ENCODE data around the gene GRIP1.

The GRIP1 gene

GRCh38 chr12:66678338-66679275, at the start of gene GRIP1:
TSS of gene GRIP1 (minus strand) at chr12:66679076. CDS start at chr12:66678904, 172 bp downstream.
- in situ Hi-C loops (cut with HindIII; ENCODE audit: low sequenced_read_pairs): no loop called here

DNA sequence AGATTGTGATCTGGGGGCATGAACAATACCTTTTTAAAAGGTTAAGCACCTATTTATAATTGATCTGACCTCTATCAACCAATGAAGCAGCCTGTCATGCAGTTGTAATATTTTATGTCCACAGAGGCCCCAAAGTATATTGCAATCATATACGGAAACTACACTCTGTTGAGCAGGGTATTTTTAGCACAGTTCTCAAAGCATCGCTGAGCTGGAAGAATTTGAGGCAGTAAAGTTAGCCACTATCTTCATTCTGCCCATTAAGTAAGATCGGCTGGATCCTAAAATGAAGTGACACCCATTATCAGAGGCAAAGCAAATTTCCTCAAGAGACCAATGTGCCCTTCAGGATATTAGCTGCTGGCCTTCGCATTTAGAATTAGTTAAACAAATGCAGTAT, 47.7 kb upstream of the GRIP1 start:
- in situ Hi-C loops (cut with HindIII; ENCODE audit: low sequenced_read_pairs): no loop called here

- in situ Hi-C loops (cut with HindIII; ENCODE audit: low sequenced_read_pairs): no loop called here
Measured at GRCh38 chr12:66725031-66725430, 46.2 kb upstream of the GRIP1 start.

DNA sequence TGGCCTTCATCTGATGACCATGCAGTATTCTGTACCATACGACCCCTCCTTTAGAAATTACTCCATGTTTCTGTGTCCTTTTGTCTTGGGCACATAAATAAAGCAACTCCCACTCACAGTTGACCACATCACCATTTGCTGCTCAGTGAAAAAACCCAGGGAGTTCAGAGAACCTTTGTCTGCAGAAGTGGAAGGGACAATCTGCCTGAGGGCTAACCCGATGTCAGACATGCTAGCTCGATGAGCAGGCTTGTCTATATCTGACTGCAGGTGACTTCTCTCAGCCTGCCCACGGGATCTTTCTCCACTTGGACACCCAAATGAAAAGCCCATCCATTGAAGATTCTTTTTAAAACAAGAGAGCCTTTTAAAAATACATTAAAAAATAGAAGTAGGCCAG, 45.7 kb upstream of the GRIP1 start:
- in situ Hi-C loops (cut with HindIII; ENCODE audit: low sequenced_read_pairs): no loop called here

GRCh38 chr12:66724026-66724425, 45.1 kb upstream of the GRIP1 start:
- in situ Hi-C loops (cut with HindIII; ENCODE audit: low sequenced_read_pairs): no loop called here

DNA sequence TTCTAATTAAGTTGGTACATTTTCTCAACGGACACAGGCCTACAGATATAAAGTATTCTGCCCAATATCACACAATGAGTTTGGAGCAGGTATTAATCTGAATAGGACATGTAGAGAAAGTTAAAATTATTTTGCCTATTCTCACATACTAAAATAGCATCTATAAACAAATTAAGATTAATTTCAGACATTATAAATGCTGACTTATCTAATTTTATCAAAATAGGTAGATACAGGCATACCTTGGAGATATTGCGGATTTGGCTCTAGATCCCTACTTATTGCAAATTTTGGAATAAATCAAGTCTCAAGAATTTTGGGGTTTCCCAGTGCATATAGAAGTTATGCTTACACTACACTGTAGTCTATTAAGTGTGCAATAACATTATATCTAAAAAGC, 41.0 kb upstream of the GRIP1 start:
- in situ Hi-C loops (cut with HindIII; ENCODE audit: low sequenced_read_pairs): no loop called here

DNA sequence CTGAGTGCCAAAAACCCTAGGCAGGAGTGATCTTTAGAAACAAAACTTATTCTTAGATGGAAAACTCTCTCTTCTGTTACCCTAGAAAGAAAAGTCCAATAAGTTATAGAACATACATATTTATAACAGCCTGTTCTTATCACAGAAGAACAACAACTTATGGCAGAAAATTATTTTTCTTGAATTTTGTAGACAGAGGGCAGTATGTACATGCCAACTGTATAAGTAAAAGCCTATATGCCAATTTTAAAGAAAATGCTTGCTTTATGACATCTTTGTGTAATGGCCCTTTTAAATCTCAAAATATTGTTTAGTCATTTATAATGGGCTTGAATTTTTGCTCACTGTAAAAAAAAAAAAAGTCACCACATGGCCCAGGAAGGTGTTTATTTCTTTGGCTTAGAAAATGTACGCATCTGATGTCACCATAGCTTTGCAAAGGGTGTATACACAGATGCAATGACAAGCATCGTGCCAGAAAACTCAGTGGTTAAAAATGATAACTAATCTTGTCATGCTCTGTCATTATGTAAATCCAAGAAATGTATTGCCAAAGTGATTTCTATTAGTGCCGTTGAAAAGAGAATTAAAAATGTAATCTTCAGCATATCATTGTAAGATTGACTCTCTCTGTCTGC, 38.3 kb upstream of the GRIP1 start:
- in situ Hi-C loops (cut with HindIII; ENCODE audit: low sequenced_read_pairs): no loop called here

DNA sequence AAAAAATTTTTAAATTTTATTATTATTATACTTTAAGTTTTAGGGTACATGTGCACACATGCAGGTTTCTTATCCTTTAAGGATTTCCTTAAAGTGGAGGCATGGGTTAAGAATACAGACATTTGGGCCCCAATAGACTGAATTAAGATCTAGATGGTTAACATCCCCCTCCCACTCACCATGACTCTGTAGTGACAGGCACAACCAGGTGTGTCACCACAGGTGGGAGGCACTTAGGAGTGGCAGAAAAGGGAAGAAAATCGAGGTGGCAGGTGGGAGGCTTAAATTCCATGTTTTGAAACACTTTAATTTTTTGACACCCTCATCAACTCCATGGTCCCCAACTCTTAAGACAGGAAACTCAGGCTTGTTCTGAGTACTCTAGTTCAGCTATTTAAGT, 37.6 kb upstream of the GRIP1 start:
- in situ Hi-C loops (cut with HindIII; ENCODE audit: low sequenced_read_pairs): no loop called here

- in situ Hi-C loops (cut with HindIII; ENCODE audit: low sequenced_read_pairs): no loop called here
Measured at GRCh38 chr12:66714709-66715108, 35.8 kb upstream of the GRIP1 start.

GRCh38 chr12:66713984-66714383, 35.1 kb upstream of the GRIP1 start:
- in situ Hi-C loops (cut with HindIII; ENCODE audit: low sequenced_read_pairs): no loop called here

GRCh38 chr12:66709893-66710292, 31.0 kb upstream of the GRIP1 start:
- in situ Hi-C loops (cut with HindIII; ENCODE audit: low sequenced_read_pairs): no loop called here

DNA sequence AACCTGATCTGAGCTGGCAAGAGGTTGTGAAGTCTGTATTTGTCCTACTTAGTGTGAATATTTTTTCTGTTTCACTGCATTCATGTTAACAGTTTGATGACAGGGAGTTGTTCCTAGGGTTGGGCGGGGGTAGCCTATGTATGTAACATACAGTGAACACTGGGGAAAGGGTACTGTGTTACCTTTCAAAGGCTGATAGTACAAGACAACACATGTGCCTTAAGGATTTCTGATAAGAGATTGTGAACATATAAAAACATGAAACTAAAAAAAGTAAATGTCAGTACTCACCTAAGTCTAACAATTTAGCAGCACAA, 30.5 kb upstream of the GRIP1 start:
- in situ Hi-C loops (cut with HindIII; ENCODE audit: low sequenced_read_pairs): no loop called here

- in situ Hi-C loops (cut with HindIII; ENCODE audit: low sequenced_read_pairs): no loop called here
Measured at GRCh38 chr12:66708704-66709456, 30.0 kb upstream of the GRIP1 start.

GRCh38 chr12:66707002-66707697, 28.3 kb upstream of the GRIP1 start:
- in situ Hi-C loops (cut with HindIII; ENCODE audit: low sequenced_read_pairs): no loop called here

GRCh38 chr12:66699738-66700482, 21.0 kb upstream of the GRIP1 start:
- in situ Hi-C loops (cut with HindIII; ENCODE audit: low sequenced_read_pairs): no loop called here

DNA sequence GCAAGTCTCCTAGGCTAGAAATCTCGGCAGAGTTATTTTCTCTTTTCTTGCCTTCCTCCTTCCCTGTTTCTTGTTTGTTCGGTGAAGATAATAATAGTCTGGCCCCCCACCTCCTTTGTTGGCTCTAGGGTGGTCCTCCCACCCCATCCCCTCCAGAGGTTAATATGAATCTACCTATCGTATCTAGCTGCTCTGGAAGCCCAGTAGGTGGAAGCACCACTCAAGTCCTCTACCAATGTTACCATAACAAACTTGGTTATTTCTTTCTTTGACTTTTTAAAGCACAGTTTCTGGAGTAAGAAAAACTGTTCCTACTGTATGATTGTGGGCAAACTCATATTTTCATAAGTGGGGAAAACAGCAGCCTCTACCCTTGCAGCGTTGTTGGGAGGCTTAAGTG, 19.7 kb upstream of the GRIP1 start:
- in situ Hi-C loops (cut with HindIII; ENCODE audit: low sequenced_read_pairs): no loop called here

DNA sequence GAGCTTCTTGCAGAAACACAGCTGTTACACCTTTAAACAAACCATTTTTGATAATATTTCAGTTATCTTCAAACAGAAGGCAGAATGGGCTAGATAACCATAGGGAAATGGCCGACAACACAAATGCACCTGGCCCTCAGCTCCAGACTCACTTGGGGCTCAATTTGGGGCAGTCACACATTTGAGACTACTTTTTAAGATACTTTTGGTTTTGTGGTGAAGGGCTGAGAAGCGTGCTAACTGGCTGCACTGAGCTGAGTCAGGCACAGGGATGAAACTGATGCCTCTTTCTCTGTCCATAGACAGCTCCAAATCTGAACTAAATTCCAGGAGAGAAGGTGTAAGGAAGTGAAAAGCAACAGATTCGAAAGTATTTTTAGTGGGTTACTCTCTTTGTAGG, 18.5 kb upstream of the GRIP1 start:
- in situ Hi-C loops (cut with HindIII; ENCODE audit: low sequenced_read_pairs): no loop called here

DNA sequence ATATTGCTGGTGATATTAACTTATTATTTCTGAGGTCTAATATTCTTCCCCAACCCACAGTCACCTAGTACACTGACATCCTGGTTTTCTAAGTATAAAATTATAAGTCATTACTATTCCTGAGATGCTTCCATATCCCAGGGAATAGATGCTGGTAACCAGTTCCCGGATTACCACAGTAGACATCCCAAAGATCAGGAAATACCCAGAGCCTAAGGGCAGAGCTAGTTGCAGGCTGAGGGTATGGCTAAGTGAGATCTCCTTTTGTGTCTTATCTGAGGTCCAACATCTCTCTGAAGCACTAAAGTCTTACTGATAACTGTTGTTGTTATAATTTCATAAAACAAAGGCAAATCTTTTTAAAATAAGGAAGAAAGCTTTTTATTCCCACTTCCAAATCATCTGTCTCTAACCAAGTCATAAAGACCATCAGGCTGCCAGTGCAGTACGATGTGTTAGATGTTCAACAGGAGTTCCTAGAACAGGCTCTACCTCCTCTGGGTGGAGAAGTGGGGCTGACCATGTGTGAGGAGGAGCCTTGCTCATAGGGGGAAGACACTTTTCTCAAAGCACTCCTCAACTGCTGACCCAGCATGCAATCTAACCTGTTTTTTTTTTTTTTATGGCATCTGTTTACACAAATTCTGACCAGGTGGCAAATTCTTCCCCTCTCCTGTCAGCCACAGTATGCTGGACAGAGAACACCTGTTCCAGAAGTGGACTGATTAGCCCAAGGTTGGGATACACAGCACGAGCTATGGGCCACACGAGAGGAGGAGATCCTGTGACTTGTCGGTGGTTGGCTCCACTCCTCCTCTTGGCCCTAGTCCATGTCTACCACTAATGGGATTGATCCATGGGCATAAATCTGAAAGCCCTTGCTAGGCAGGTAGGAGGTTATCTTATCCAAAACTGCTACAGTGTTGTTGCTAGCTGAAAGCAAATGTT, 16.1 kb upstream of the GRIP1 start:
- in situ Hi-C loops (cut with HindIII; ENCODE audit: low sequenced_read_pairs): no loop called here

DNA sequence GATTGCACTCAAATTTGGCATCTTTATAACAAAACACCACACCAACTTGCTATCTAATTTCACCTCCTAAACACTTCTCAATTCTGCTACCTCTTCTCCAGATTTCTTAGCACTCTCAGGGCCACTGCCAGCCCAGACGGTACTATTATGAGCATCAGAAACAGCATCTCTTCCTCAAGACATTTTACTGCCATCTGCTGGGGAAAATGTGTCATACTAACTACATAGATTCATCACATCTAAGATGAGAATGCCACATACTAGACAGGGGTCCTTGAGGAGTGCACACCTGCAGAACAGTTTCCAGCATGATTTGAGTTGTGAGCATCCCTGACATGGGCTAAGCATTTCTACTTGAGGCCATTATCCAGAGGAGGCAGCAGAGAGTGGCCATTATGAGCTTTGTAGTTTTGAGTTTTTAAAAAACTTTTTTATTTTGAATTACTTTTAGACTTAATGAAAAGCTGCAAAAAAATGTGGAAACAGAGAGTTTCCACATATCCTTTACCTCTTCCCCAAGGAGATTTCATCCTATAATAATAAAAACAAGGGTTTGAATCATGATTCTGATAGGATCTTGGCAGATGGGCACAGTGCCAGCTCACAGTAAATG, 15.1 kb upstream of the GRIP1 start:
- in situ Hi-C loops (cut with HindIII; ENCODE audit: low sequenced_read_pairs): no loop called here
